Left lung (tissue), 10 donors: Measurements from ENCODE around the gene WDR48. TPM values are rescaled to one million over a fixed set of nuclear protein-coding genes. Genes with fewer than 3 reads are reported as not detected.

Source experiments
- ATAC-seq: fragments of 200-7000 bp; cut with Tn5 transposase; one replicate; pipeline ENCODE4 v1.9.1; 2020; ENCODE audit warnings: moderate library complexity
- DNase-seq, 4 donors: peaks; one replicate each; pipeline ENCODE4 v3.0.0-alpha.2; 2013 to 2020
- H3K27ac ChIP-seq, 2 donors: fragments of 200-600 bp; sonication (generic) in 1 of 2; one replicate each; pipeline versions ENCODE4 v1.5.0 to v1.8.0; 2020 to 2021
- H3K27me3 ChIP-seq, 2 donors: fragments of 200-600 bp; sonication (generic) in 1 of 2; one replicate each; pipeline versions ENCODE4 v1.5.0 to v1.8.0; 2020 to 2021
- H3K36me3 ChIP-seq, 2 donors: fragments of 200-600 bp; sonication (generic) in 1 of 2; one replicate each; pipeline versions ENCODE4 v1.5.0 to v1.8.0; 2020 to 2021
- H3K4me1 ChIP-seq, 2 donors: fragments of 200-600 bp; one replicate each; pipeline ENCODE4 v1.8.0; 2021
- H3K4me3 ChIP-seq, 2 donors: fragments of 200-600 bp; sonication (generic) in 1 of 2; one replicate each; pipeline versions ENCODE4 v1.5.0 to v1.8.0; 2020 to 2021; ENCODE audit warnings: mild to moderate bottlenecking in 1 of 2
- H3K9me3 ChIP-seq, 2 donors: fragments of 200-600 bp; sonication (generic) in 1 of 2; one replicate each; pipeline versions ENCODE4 v1.5.0 to v1.8.0; 2020 to 2021
- CTCF ChIP-seq, 2 donors: fragments of 200-600 bp; sonication (generic) in 1 of 2; IDR thresholded peaks; one replicate each; pipeline versions ENCODE4 v1.5.0 to v1.8.0; 2021; ENCODE audit warnings: antibody characterized with exemption in 2 of 2
- intact Hi-C, 2 donors: fragments of 100-400 bp; cut with DNase I; formaldehyde crosslinking; loops; one replicate each; pipeline versions ENCODE4 v1.11.2 to v1.14.2; 2022
- polyA plus RNA-seq, 6 donors: library from polyadenylated mRNA; unstranded; fragments of 120-200 nt; gene quantifications; one replicate each; pipeline ENCODE4 v1.2.1, GENCODE V29; 2013; ENCODE audit not compliant: insufficient read length in 6 of 6
- total RNA-seq, 2 donors: library from RNA; stranded (reverse); fragmentation: NEBNext Ultra II Directional; extraction: Animal tissue kit (Norgen Biotek cat#: 25700); gene quantifications; one replicate each; pipeline ENCODE4 v1.2.1, GENCODE V29; 2021
- donor health status: DM: no; HTN: yes; CAD: no.
- donor health status: DM: no; HTN: no; CAD: no.

Gene WDR48
- total and polyA plus RNA-seq, 8 donors, result 25.1 to 89.8 (median 67.7) TPM

DNA sequence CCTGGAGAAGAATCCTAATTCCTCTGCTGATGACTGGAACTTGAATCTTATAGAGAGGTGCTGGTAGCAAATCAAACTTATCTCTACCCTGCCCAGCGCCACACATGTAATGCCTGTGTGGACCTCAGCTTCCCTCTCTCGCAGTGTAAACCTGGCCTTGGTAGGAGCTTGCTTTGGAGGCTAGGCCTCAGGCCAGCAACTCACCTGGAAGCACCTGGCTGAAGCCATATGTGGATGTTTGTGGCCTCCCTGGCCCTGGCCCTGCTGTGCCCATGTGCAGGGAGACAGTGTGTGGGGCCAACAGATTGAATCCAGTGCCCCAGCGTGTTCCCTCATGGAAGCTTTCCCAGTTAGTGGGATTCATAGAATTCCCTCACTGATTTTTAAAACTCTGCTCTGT is 64.1 kb downstream of the WDR48 start:
- ATAC-seq (no peak), DNase-seq (no peak)
- Histone ChIP-seq H3K4me1 (no peaks in the 10 kb centered on the region), H3K27ac (no peak overlapping the region), H3K36me3 (peaks cover 0 to 18% of the 10 kb centered on the region in 2 donors), H3K4me3 (no peak overlapping the region), H3K27me3 (no peaks in the 10 kb centered on the region), H3K9me3 (no peaks in the 10 kb centered on the region)
- intact Hi-C loops, result no loop called here
- TF ChIP-seq CTCF (IDR thresholded peaks at IDR 0.05), result no peak

- Histone ChIP-seq H3K4me3 (no peak overlapping the region), H3K27ac (no peak overlapping the region), H3K4me1 (no peaks in the 10 kb centered on the region), H3K27me3 (no peaks in the 10 kb centered on the region), H3K36me3 (peaks cover 0 to 18% of the 10 kb centered on the region in 2 donors), H3K9me3 (no peaks in the 10 kb centered on the region)
- DNase-seq (no peak), ATAC-seq (no peak)
- intact Hi-C loops, result no loop called here
- no peak for TF ChIP-seq CTCF (IDR thresholded peaks at IDR 0.05)
These were observed 66.3 kb downstream of the WDR48 start for GRCh38 chr3:39118079-39118478.

- intact Hi-C loops, result no loop called here
- peaks cover 0 to 18% of the 10 kb centered on the region in 2 donors for H3K36me3 ChIP-seq
- ATAC-seq (no peak), DNase-seq (no peak)
- H3K27ac ChIP-seq, result no peak overlapping the region
- no peak overlapping the region for H3K4me3 ChIP-seq
- no peaks in the 10 kb centered on the region for H3K27me3 ChIP-seq
- TF ChIP-seq CTCF (IDR thresholded peaks at IDR 0.05), result no peak
- H3K9me3 ChIP-seq, result no peaks in the 10 kb centered on the region
- no peaks in the 10 kb centered on the region for H3K4me1 ChIP-seq
These were observed 67.3 kb downstream of the WDR48 start for GRCh38 chr3:39118931-39119660.

GRCh38 chr3:39121621-39122020 is 69.8 kb downstream of the WDR48 start:
- Histone ChIP-seq H3K27ac (no peak overlapping the region), H3K4me1 (peaks cover 0 to 9% of the 10 kb centered on the region in 2 donors), H3K36me3 (peaks cover 0 to 12% of the 10 kb centered on the region in 2 donors), H3K27me3 (no peaks in the 10 kb centered on the region), H3K9me3 (no peaks in the 10 kb centered on the region), H3K4me3 (no peak overlapping the region)
- TF ChIP-seq CTCF (IDR thresholded peaks at IDR 0.05), result no peak
- intact Hi-C loops, result no loop called here
- ATAC-seq, result no peak
- DNase-seq, result no peak

- TF ChIP-seq CTCF (IDR thresholded peaks at IDR 0.05), result no peak
- ATAC-seq (no peak), DNase-seq (no peak)
- peaks cover 0 to 12% of the 10 kb centered on the region in 2 donors for H3K36me3 ChIP-seq
- H3K4me3 ChIP-seq, result no peak overlapping the region
- no peak overlapping the region for H3K27ac ChIP-seq
- H3K4me1 ChIP-seq, result peaks cover 0 to 13% of the 10 kb centered on the region in 2 donors
- intact Hi-C loops, result no loop called here
- H3K9me3 ChIP-seq, result no peaks in the 10 kb centered on the region
- no peaks in the 10 kb centered on the region for H3K27me3 ChIP-seq
These were observed 71.0 kb downstream of the WDR48 start for GRCh38 chr3:39122813-39123212.
